Measurements from ENCODE around the gene MTCL3.
A peak's percentile ranks its signal among the peaks of the same experiment; 100 is the strongest.

MTCL3 gene

GRCh38 chr6:127515794-127516661, 3.1 kb downstream of the MTCL3 start:
- DNase-seq (ENCODE audit: extremely low read depth, low read depth) = peak; percentile 15

- DNase-seq (ENCODE audit: extremely low read depth, low read depth) = no peak
Measured at GRCh38 chr6:127515234-127515793, 3.8 kb downstream of the MTCL3 start.

- DNase-seq (ENCODE audit: extremely low read depth, low read depth) = no peak
Measured at GRCh38 chr6:127514773-127515227, 4.3 kb downstream of the MTCL3 start.

GRCh38 chr6:127514179-127514772, 4.9 kb downstream of the MTCL3 start:
- DNase-seq (ENCODE audit: extremely low read depth, low read depth) = no peak

GRCh38 chr6:127513425-127513824, 5.7 kb downstream of the MTCL3 start:
- DNase-seq (ENCODE audit: extremely low read depth, low read depth) = no peak

- DNase-seq (ENCODE audit: extremely low read depth, low read depth) = no peak
Measured at GRCh38 chr6:127510876-127511275, 8.3 kb downstream of the MTCL3 start.

- DNase-seq (ENCODE audit: extremely low read depth, low read depth) = no peak
Measured at GRCh38 chr6:127506894-127507293, 12.2 kb downstream of the MTCL3 start.

- no peak for DNase-seq (ENCODE audit: extremely low read depth, low read depth)
Measured at GRCh38 chr6:127503022-127503421, 16.1 kb downstream of the MTCL3 start.

- no peak for DNase-seq (ENCODE audit: extremely low read depth, low read depth)
Measured at GRCh38 chr6:127497410-127497809, 21.7 kb downstream of the MTCL3 start.

GRCh38 chr6:127496471-127496870, 22.7 kb downstream of the MTCL3 start:
- DNase-seq (ENCODE audit: extremely low read depth, low read depth) = no peak

- DNase-seq (ENCODE audit: extremely low read depth, low read depth) = no peak
Measured at GRCh38 chr6:127494240-127494767, 24.8 kb downstream of the MTCL3 start.

GRCh38 chr6:127489248-127489647, 29.9 kb downstream of the MTCL3 start:
- DNase-seq (ENCODE audit: extremely low read depth, low read depth) = no peak

- DNase-seq (ENCODE audit: extremely low read depth, low read depth) = no peak
Measured at GRCh38 chr6:127486934-127487333, 32.2 kb downstream of the MTCL3 start.

GRCh38 chr6:127484212-127484863, 34.8 kb downstream of the MTCL3 start:
- no peak for DNase-seq (ENCODE audit: extremely low read depth, low read depth)

- DNase-seq (ENCODE audit: extremely low read depth, low read depth) = no peak
Measured at GRCh38 chr6:127483399-127484055, 35.6 kb downstream of the MTCL3 start.

GRCh38 chr6:127482325-127482724, 36.8 kb downstream of the MTCL3 start:
- DNase-seq (ENCODE audit: extremely low read depth, low read depth) = no peak

GRCh38 chr6:127481628-127482027, 37.5 kb downstream of the MTCL3 start:
- no peak for DNase-seq (ENCODE audit: extremely low read depth, low read depth)

GRCh38 chr6:127481111-127481510, 38.0 kb downstream of the MTCL3 start:
- no peak for DNase-seq (ENCODE audit: extremely low read depth, low read depth)

GRCh38 chr6:127477658-127478057, 41.5 kb downstream of the MTCL3 start:
- DNase-seq (ENCODE audit: extremely low read depth, low read depth) = no peak

GRCh38 chr6:127475823-127476176, 43.3 kb downstream of the MTCL3 start:
- no peak for DNase-seq (ENCODE audit: extremely low read depth, low read depth)
